Activated CD4-positive, CD25-positive, alpha-beta regulatory T cell treated with anti-CD3 and anti-CD28 coated beads, Interleukin-2, amount 50 U/mL, for 24 hours (primary cell): Measurements from ENCODE around the gene MISP.
A peak's percentile ranks its signal among the peaks of the same experiment; 100 is the strongest.
"Not testable (repeated sequence)": the region's sequence is repeated elsewhere in the genome, so short reads cannot be mapped to it uniquely, and the experiment has no call there.

Experiments used
- ATAC-seq, 2 donors: fragments of 150-1000 bp; cut with Tn5 transposase; one replicate each; pipeline ENCODE4 v1.10.0; 2021; ENCODE audit warnings: mild to moderate bottlenecking in 1 of 2, moderate library complexity in 1 of 2

MISP gene

DNA sequence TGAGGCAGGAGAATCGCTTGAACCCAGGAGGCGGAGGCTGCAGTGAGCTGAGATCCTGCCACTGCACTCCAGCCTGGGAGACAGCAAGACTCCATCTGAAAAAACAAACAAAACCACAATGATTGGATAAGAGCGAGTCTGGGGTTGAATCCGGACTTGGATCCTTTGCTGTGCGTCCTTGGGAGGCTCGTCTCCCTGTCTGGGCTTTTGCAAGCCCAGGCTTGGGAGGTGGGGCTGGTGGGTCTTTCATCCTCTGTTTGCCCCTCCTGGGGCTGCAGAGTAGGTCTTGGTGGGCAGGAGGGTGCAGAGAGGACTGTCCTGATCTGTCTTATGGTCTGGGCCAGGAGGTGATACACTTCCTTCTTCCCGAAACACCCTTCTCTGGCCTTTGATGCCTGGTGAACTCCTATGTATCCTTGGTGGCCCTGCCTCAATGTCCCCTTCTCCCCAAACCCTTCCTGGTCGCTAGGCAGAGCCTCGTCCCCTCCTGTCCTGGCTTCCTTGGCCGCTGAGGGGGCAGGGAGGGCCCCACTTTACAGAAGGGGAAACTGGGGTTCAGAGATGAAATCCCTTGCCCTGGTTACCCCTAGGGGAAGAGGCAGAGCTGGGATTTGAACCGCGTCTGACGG is 25.3 kb upstream of the MISP start:
- ATAC-seq, result no peak

DNA sequence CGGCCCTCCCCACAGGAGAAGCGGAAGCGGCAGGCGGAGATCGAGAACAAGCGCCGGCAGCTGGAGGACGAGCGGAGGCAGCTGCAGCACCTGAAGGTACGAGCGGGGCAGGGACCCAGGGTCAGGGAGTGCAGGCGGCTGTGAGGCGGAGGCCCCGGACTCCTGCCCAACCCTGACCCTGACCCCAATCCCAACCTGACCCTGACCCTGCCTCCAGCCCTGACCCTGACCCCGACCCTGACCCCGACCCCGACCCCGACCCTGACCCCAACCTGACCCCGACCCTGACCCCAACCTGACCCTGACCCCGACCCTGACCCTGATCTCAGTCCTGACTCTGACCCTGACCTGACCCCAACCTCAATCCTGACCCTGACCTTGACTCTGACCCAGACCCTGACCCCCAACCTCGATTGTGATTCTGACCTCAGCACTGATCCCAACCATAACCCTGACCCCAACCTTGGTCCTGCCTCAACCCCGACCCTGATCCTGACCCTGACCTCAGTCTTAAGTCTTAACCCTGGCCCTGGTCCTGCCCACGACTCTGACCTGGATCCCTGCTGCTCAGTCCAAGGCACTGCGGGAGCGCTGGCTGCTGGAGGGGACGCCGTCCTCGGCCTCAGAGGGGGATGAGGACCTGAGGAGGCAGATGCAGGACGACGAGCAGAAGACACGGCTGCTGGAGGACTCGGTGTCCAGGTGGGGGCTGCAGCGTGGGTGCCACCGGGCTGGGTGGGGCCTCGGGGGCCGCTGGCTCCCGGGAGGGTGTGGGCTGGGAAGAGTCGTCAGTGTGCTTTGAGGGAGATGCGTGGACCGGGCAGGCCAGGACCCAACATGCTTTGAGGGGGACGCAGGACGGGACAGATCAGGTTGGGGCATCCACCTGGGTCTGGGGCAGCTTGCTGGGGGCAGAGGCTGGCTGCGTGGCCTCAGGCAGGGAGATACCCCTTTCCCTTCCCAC is 23.6 kb upstream of the MISP start:
- no peak for ATAC-seq

GRCh38 chr19:728011-728410 is 22.9 kb upstream of the MISP start:
- no peak for ATAC-seq

DNA sequence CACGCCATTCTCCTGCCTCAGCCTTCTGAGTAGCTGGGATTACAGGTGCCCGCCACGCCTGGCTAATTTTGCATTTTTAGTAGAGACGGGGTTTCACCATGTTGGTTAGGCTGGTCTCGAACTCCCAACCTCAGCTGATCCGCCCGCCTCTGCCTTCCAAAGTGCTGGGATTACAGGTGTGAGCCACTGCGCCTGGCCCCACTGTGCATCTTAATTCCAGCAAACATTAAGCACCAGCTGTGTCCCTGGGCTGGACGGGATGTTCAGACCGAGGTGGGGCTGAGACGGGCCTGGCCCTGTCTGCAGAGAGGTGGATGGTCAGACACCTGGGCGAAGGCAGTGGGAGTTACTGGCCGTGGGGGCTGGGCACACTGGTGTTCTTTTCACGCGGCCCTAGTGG is 21.3 kb upstream of the MISP start:
- ATAC-seq, result not testable (repeated sequence)

DNA sequence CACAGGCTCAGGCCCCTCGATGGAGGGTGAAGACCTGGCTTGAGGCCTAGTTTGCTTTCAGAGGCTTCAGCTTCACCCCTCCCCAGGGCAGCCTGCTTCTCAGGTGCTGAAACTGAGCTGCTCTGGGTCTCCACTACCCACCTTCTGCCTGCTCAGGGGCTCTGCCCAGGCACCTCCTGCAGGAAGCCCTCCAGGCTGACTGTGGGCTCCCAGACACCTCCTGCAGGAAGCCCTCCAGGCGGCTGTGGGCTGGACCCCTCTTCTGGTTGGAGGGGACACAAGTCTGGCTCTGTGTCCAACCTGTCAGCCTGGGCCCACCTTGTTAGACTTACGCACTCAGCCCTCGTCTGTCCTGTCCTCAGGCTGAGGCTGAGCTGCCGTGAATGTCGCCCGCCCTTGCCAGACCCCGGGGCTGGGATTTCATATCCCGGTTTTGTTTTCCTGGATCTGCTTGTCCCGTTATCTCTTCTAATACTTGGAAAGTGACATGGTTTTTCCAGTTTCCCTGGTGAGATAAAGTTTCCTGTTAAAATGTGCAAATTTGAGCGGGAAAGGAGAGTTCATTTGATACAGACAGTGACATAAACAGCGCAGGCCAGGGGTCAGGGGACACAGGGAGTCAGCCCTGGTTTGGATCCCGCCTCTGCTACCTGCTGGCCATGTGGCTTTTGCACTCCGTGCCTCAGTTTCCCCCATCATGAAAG is 20.8 kb upstream of the MISP start:
- no peak for ATAC-seq

DNA sequence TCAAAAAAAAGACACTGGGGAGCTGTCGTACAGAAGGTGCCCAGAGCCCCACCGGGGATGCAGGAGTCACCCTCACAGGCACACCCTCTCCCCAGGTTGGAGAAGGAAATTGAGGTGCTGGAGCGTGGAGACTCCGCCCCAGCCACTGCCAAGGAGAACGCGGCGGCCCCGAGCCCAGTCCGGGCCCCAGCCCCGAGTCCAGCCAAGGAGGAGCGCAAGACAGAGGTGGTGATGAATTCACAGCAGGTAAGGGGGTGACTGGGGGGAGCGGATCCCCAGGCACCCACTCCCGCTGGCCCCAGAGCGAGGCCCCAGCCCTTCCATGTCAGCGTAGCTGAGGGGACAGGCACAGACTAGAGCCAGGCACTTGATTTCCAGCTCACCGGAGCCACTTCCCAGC is 19.9 kb upstream of the MISP start:
- no peak for ATAC-seq

DNA sequence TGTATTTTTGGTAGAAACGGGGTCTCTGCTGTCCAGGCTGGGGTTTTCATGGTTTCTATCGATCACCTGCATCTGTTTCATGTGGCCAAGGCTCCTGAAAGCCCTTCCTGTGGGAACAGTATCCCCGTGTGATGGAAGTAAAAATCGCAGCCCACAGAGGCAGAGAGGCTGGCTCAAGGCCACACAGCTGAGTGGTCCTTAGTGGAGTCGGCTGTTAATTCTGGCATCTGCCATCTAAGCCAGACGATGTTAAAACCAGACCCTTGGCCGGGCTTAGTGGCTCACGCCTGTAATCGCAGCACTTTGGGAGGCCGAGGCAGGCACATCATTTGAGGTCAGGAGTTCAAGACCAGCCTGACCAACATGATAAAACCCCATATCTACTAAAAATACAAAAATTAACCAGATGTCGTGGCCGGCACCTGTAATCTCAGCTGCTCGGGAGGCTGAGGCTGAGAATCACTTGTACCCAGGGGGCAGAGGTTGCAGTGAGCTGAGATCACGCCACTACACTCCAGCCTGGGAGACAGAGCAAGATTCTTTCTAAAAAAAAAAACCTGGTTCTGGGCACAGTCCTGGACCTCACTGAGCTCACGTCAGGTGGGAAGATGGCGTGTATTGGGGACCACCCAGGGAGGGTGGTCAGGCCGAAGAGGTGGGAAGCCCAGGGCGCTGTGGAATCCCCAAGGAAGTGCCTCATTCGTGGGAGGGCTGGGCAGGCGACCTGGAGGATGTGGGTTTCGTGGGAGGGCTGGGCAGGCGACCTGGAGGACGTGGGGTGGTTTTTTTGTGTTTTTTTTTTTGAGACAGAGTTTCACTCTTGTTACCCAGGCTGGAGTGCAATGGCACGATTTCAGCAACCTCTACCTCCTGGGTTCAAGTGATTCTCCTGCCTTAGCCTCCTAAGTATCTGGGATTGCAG is 18.5 kb upstream of the MISP start:
- no peak for ATAC-seq

GRCh38 chr19:734716-735115 is 16.2 kb upstream of the MISP start:
- ATAC-seq, result no peak

GRCh38 chr19:736125-736524 is 14.8 kb upstream of the MISP start:
- no peak for ATAC-seq

DNA sequence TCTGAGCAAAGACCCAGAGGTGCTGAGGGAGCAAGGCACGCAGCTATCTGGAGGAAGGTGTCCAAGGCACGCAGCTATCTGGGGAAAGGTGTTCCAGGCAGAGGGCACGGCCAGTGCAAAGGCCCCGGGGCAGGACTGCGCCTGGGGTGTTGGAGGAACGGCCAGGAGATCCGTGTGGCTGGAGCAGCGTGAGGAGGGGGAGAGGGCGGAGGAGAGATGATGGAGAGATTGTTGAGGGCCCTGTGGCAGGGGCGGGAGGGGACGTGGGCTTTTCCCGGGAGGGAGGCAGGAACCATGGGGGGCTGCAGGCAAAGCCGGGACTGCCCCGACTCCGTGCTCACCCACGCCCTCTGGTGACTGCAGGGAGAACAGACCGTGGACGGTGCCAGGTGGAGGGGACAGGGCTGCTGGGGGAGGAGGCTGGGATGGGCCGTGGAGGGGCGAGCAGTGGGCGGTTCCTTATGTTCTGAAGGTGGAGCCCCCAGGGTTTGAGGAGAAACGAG is 13.3 kb upstream of the MISP start:
- peak; percentile 71 to 73 for ATAC-seq

DNA sequence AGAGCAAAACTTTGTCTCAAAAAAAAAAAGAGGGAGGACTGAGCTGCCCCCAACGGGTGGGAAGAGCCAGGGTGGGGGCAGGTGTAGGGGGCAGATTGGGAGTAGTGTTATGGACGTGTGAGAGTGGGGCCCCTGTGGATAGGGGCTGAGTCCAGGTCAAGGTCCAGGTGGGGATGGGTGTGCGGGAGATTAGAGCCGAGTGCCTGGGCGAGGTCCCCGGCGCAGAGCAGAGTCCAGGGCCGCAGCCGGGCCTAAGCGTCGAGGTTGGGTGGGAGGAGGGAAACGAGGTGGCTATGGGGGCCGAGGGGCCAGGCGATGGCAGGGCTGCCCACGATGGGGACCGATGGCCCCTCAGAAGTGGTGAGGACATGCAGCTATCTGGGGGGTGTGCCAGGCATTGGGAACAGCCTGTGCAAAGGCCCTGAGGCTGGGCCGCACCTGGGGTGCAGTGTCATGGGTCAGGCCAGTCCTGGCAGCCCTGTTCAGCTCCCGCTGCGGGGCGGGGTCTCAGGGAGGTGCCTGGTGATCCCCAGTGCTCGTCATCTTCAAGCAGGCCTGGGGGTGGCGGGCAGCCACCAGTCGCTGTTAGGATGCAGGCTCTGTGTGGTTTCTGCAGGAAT is 12.3 kb upstream of the MISP start:
- no peak for ATAC-seq

- no peak for ATAC-seq
These were observed 10.8 kb upstream of the MISP start for GRCh38 chr19:739998-740715.

GRCh38 chr19:740816-741505 is 10.0 kb upstream of the MISP start:
- not testable (repeated sequence) for ATAC-seq

- no peak for ATAC-seq
These were observed 9.3 kb upstream of the MISP start for GRCh38 chr19:741506-742131.

GRCh38 chr19:742540-743075 is 8.3 kb upstream of the MISP start:
- no peak for ATAC-seq

GRCh38 chr19:743168-743687 is 7.7 kb upstream of the MISP start:
- ATAC-seq, result no peak

GRCh38 chr19:745138-745537 is 5.8 kb upstream of the MISP start:
- not testable (repeated sequence) for ATAC-seq

DNA sequence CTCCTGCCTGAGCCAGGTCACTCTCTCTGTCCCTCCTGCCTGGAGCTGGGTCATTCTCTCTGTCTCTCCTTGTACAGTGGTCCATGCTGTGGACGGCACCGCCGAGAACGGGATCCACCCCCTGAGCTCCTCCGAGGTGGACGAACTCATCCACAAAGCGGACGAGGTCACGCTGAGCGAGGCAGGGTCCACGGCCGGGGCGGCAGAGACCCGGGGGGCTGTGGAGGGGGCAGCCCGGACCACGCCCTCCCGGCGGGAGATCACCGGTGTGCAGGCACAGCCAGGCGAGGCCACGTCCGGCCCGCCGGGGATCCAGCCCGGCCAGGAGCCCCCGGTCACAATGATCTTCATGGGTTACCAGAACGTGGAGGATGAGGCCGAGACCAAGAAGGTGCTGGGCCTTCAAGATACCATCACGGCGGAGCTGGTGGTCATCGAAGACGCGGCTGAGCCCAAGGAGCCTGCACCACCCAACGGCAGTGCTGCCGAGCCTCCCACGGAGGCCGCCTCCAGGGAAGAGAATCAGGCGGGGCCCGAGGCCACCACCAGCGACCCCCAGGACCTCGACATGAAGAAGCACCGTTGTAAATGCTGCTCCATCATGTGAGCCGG is 4.6 kb upstream of the MISP start:
- no peak for ATAC-seq

- no peak for ATAC-seq
These were observed 4.0 kb upstream of the MISP start for GRCh38 chr19:746956-747355.
